ENCODE measurements around the gene LMAN2L. TPM values are rescaled to one million over a fixed set of nuclear protein-coding genes. Genes with fewer than 3 reads are reported as not detected.

The LMAN2L gene
- total RNA-seq, 6 donors from 2014 or later = 11.5 to 18.9 (median 15.2) TPM

DNA sequence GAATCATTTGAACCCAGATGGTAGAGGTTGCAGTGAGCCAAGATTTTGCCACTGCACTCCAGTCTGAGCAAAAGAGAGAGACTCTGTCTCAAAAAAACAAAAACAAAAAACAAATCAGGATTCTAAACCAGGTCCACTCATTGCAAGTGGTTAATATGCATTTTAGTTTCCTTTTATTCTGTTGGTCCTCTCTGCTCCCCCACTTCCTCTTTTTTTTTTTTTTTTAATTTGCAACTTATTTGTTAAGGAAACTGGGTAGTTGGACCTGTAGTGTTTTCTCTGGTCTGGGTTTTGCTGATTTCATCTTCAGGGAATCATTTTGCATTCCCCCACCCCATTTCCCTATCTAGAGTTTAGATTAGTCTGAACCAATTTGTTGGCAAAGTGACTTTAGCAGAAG, 83.3 kb downstream of the LMAN2L start:
- ATAC-seq (ENCODE audit: low FRiP score in 2 of 2) (no peak), DNase-seq (no peak)
- Histone ChIP-seq H3K27ac (no peak overlapping the region), H3K27me3 (no peaks in the 10 kb centered on the region), H3K36me3 (no peaks in the 10 kb centered on the region), H3K9me3 (no peaks in the 10 kb centered on the region), H3K4me3 (no peak overlapping the region), H3K4me1 (no peaks in the 10 kb centered on the region)
- no peak for TF ChIP-seq EP300 (IDR thresholded peaks at IDR 0.05)
- no peak for TF ChIP-seq POLR2AphosphoS5 (IDR thresholded peaks at IDR 0.05)
- TF ChIP-seq POLR2A (IDR thresholded peaks at IDR 0.05) = no peak
- TF ChIP-seq, protein P1, sequence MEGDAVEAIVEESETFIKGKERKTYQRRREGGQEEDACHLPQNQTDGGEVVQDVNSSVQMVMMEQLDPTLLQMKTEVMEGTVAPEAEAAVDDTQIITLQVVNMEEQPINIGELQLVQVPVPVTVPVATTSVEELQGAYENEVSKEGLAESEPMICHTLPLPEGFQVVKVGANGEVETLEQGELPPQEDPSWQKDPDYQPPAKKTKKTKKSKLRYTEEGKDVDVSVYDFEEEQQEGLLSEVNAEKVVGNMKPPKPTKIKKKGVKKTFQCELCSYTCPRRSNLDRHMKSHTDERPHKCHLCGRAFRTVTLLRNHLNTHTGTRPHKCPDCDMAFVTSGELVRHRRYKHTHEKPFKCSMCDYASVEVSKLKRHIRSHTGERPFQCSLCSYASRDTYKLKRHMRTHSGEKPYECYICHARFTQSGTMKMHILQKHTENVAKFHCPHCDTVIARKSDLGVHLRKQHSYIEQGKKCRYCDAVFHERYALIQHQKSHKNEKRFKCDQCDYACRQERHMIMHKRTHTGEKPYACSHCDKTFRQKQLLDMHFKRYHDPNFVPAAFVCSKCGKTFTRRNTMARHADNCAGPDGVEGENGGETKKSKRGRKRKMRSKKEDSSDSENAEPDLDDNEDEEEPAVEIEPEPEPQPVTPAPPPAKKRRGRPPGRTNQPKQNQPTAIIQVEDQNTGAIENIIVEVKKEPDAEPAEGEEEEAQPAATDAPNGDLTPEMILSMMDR (IDR thresholded peaks at IDR 0.05) = no peak

Other genes starting within 250 kb of the LMAN2L start
- gene NEURL3, start 234.7 kb downstream of the LMAN2L start, total RNA-seq = 1 to 10 TPM in 2 of 6 donors, under 1 TPM in 1, not detected in 3; 0.61 to 2.6 (median 1.1) TPM
- gene ARID5A, start 203.3 kb downstream of the LMAN2L start, total RNA-seq = 10 to 100 TPM; 18.6 to 57.2 (median 39.7) TPM
- gene KANSL3, start 101.8 kb downstream of the LMAN2L start, total RNA-seq = 100 to 1,000 TPM in 1 of 6 donors, 10 to 100 TPM in 5; 41.3 to 133 (median 53.0) TPM
- gene FER1L5, start 97.3 kb downstream of the LMAN2L start, total RNA-seq = 1 to 10 TPM in 1 of 6 donors, under 1 TPM in 5; 0.15 to 5.2 (median 0.43) TPM
- gene CNNM4, start 20.8 kb upstream of the LMAN2L start, total RNA-seq = 10 to 100 TPM; 12.8 to 26.9 (median 22.1) TPM
- gene CNNM3, start 76.2 kb upstream of the LMAN2L start, total RNA-seq = 10 to 100 TPM; 17.2 to 52.4 (median 26.5) TPM
- gene ANKRD23, start 104.0 kb upstream of the LMAN2L start, total RNA-seq = 10 to 100 TPM in 2 of 6 donors, 1 to 10 TPM in 4; 2.0 to 27.2 (median 2.8) TPM
- gene ANKRD39, start 118.0 kb upstream of the LMAN2L start, total RNA-seq = 10 to 100 TPM in 3 of 6 donors, 1 to 10 TPM in 3; 7.1 to 13.6 (median 11.3) TPM
- gene SEMA4C, start 130.0 kb upstream of the LMAN2L start, total RNA-seq = 10 to 100 TPM; 14.0 to 43.6 (median 24.2) TPM
- 1 to 10 TPM in 1 of 6 donors, under 1 TPM in 1, not detected in 4; 0.92 to 1.3 TPM for gene FAM178B, start 246.5 kb upstream of the LMAN2L start, total RNA-seq